Naive thymus-derived CD8-positive, alpha-beta T cell (primary cell): ENCODE results near the gene DLG1. TPM values are rescaled to one million over a fixed set of nuclear protein-coding genes. Genes with fewer than 3 reads are reported as not detected.
A peak's percentile ranks its signal among the peaks of the same experiment; 100 is the strongest.

Experiments used
- ATAC-seq, 2 donors: fragments of 150-1000 bp; cut with Tn5 transposase in 1 of 2; sonication (Bioruptor Pico), chemical (Tn5 transposase) in 1 of 2; 1 replicate in 1 of 2; 2 replicates in 1 of 2; pipeline ENCODE4 v1.10.0; 2021; ENCODE audit warnings: mild to moderate bottlenecking in 2 of 2, moderate library complexity in 2 of 2
- POLR2A ChIA-PET: fragments of 350-600 bp; sonication (Branson Sonifier 250); formaldehyde crosslinking; loops from one replicate; lab custom pipeline; 2021; ENCODE audit warnings: antibody characterized with exemption; lab: Charles Lee
- DNase-seq, 10 donors: peaks; one replicate each; pipeline versions ENCODE4 v3.0.0 to v3.0.0-alpha.2; 2020 to 2022
- H3K27ac Mint-ChIP-seq, 10 donors: one replicate each; pipeline ENCODE4 v1.8.0; 2020 to 2022; ENCODE audit warnings: mild to moderate bottlenecking in 10 of 10, mixed read lengths in 10 of 10, moderate library complexity in 4 of 10, inconsistent platforms in 1 of 10
- H3K27me3 Mint-ChIP-seq, 5 donors: one replicate each; pipeline ENCODE4 v1.8.0; 2021 to 2022; ENCODE audit warnings: mixed read lengths in 5 of 5
- H3K36me3 Mint-ChIP-seq, 3 donors: one replicate each; pipeline ENCODE4 v1.8.0; 2020 to 2022; ENCODE audit warnings: mixed read lengths in 3 of 3, mild to moderate bottlenecking in 2 of 3, inconsistent platforms in 1 of 3
- H3K4me1 Mint-ChIP-seq, 4 donors: one replicate each; pipeline ENCODE4 v1.8.0; 2021 to 2022; ENCODE audit warnings: mixed read lengths in 4 of 4
- H3K4me3 Mint-ChIP-seq, 10 donors: one replicate each; pipeline ENCODE4 v1.8.0; 2020 to 2022; ENCODE audit warnings: mild to moderate bottlenecking in 10 of 10, mixed read lengths in 10 of 10, moderate library complexity in 6 of 10, inconsistent platforms in 1 of 10
- H3K9me3 Mint-ChIP-seq, 9 donors: one replicate each; pipeline ENCODE4 v1.8.0; 2020 to 2022; ENCODE audit warnings: mixed read lengths in 9 of 9, mild to moderate bottlenecking in 3 of 9, inconsistent platforms in 1 of 9, moderate library complexity in 1 of 9
- polyA plus RNA-seq, 3 donors: library from polyadenylated mRNA; unstranded; fragments of 300-500 nt; fragmentation: Illumina TruSeq; gene quantifications; one replicate each; pipeline ENCODE4 v1.2.3, GENCODE V29; 2021
- total RNA-seq, 8 experiments: library from RNA in 2 of 8; stranded (reverse) in 2 of 8; gene quantifications; one replicate each; pipeline ENCODE4 v1.2.3 and lab custom pipeline; 2021 to 2026

Gene DLG1
- total RNA-seq (10 to 100 TPM; 86.5 to 87.1 TPM), polyA plus RNA-seq (10 to 100 TPM; 23.5 to 28.5 (median 25.8) TPM), total RNA-seq (lab: John Stamatoyannopoulos, UW) (89.6 to 110 (median 98.7) reads per million in 6 experiments)

DNA sequence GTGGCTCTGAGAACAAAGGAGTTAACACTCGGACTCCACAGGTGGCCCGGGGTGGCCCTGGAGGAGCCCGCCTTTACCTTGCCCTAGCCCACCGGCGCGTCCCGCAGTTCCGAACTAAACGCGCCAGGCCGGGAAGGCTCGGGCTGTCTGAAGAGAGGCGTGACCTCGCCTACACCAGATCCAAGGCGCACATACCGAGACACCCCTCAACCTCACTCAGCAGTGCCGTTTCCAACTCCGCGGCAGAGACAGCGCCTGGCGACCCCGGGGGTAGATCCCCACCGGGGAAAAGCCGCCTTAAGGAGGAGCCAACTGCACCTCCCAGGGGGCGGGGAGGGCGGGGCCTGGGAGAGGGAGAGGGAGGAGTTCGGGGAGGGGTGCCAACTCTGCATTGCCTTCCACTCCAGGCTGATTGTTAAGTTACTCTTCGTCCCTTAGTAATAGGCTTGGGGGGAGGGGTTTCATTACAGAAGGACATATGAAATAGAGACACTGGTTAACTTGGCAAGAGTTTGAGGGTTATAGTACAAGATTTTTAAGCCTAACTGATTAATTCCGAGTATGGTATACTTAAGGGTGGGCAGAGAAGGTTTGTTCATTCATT is at the start of gene DLG1:
Gene DLG1, minus strand, starts transcription at position 272 of the 604 bp plus-strand sequence. CDS start 1,408 bp downstream, outside the sequence.
- peak; percentile 57 to 58 for ATAC-seq

DNA sequence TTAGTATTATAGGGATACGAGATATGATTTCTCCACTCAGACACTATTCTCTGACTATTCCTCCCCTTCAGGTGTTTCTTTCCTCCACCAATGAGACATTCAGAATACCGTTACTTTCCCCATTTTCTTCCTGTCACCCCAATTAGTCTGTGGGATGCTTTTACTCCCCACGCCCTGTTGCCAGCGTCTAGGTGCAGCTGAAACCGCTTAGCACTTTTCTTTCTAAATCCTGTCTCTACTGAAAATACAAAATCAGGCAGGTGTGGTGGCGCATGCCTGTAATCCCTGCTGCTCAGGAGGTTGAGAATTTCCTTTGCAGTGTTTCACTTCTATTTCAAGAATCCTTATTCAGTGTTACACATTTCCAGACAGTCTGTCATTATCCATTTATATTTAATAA is 49.6 kb upstream of the DLG1 start:
- Mint-ChIP-seq H3K4me1 (no peaks in the 10 kb centered on the region), H3K4me3 (no peak overlapping the region), H3K27ac (no peak overlapping the region), H3K36me3 (no peaks in the 10 kb centered on the region), H3K9me3 (no peaks in the 10 kb centered on the region), H3K27me3 (peaks cover 0 to 5% (median 0%) of the 10 kb centered on the region in 5 donors)
- POLR2A ChIA-PET = no interaction called here
- ATAC-seq = no peak
- no peak for DNase-seq

More for the DNA sequence above, at the start of gene DLG1:
- Mint-ChIP-seq H3K27me3 (peaks cover 0 to 7% (median 0%) of the 10 kb centered on the region in 5 donors), H3K27ac (peak within 1 kb of the TSS; percentile 85 to 97 (median 94)), H3K36me3 (peaks cover 0 to 16% (median 0%) of the 10 kb centered on the region in 3 donors), H3K4me3 (peak within 1 kb of the TSS; percentile 84 to 97 (median 94)), H3K9me3 (no peaks in the 10 kb centered on the region), H3K4me1 (peaks cover 8 to 40% (median 26%) of the 10 kb centered on the region in 4 donors)
- POLR2A ChIA-PET = interaction anchor here (0.7 to 1.3 kb wide), 3 partner anchors 16 to 356 kb away, joined by 6 to 10 read pairs (median 9); partner anchors contain the start of gene NCBP2
- peak; percentile 39 to 87 (median 70) for DNase-seq

DNA sequence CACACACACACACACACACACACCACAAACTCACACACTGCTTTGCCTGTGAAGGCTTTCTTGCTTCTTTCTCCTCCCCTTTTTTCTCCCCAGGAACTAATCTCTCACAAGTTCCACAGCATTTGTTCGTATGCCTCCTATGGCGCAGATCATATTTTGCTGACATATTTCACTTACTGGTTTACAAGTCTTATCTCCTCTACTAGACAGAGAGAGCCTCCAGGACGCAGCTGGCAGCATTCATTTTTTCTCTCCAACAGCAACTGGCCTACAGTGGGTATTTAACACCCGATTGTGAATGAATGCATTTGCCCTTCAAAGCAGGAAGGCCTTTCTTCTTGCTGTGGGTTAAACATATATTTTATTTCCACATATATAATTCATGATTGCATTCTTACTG is 47.0 kb upstream of the DLG1 start:
- no peaks in the 10 kb centered on the region for H3K36me3 Mint-ChIP-seq
- no peak for ATAC-seq
- POLR2A ChIA-PET = no interaction called here
- no peak for DNase-seq
- no peak overlapping the region for H3K4me3 Mint-ChIP-seq
- H3K9me3 Mint-ChIP-seq = no peaks in the 10 kb centered on the region
- H3K27me3 Mint-ChIP-seq = peaks cover 0 to under 1% (median 0%) of the 10 kb centered on the region in 5 donors
- peaks cover 0 to under 1% (median 0%) of the 10 kb centered on the region in 4 donors for H3K4me1 Mint-ChIP-seq
- H3K27ac Mint-ChIP-seq = no peak overlapping the region

DNA sequence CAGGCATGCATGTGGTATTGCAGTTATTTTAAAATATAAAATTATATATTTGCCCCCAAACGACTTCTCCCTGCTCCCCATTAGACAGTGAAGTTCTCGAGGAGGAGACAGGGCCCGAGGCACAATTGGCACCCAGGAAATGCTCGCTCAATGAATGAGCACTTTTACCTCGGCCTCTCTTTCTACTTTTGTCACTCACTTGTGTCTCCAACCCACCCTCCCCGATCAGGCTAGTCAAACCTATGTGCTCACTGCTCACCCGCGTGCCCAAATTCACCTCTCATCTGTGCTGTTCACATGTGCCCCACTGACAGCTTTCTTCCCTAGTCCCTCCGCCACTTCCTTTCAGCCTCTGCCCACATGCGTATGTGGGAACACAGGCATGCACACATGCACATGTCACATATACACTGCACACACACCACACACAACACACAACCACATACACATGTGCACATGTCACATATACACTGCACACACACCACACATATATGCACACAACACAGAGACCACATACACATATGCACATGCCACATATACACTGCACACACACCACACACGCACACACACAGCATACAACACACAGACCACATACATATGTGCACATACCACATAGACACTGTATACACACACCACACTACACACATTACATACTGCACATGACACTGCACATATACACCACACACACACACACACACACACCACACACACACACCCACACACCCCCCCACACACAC is 46.3 kb upstream of the DLG1 start:
- ATAC-seq (no peak), DNase-seq (no peak)
- peaks cover 0 to 3% (median 0%) of the 10 kb centered on the region in 4 donors for H3K4me1 Mint-ChIP-seq
- POLR2A ChIA-PET = no interaction called here
- no peaks in the 10 kb centered on the region for H3K9me3 Mint-ChIP-seq
- no peak overlapping the region for H3K27ac Mint-ChIP-seq
- no peaks in the 10 kb centered on the region for H3K36me3 Mint-ChIP-seq
- no peaks in the 10 kb centered on the region for H3K27me3 Mint-ChIP-seq
- H3K4me3 Mint-ChIP-seq = no peak overlapping the region

GRCh38 chr3:197343656-197344408 is 45.4 kb upstream of the DLG1 start:
- Mint-ChIP-seq H3K27ac (no peak overlapping the region), H3K36me3 (no peaks in the 10 kb centered on the region), H3K4me3 (no peak overlapping the region), H3K27me3 (no peaks in the 10 kb centered on the region), H3K9me3 (no peaks in the 10 kb centered on the region), H3K4me1 (peaks cover 0 to 3% (median 0%) of the 10 kb centered on the region in 4 donors)
- ATAC-seq (no peak), DNase-seq (no peak)
- POLR2A ChIA-PET = no interaction called here

DNA sequence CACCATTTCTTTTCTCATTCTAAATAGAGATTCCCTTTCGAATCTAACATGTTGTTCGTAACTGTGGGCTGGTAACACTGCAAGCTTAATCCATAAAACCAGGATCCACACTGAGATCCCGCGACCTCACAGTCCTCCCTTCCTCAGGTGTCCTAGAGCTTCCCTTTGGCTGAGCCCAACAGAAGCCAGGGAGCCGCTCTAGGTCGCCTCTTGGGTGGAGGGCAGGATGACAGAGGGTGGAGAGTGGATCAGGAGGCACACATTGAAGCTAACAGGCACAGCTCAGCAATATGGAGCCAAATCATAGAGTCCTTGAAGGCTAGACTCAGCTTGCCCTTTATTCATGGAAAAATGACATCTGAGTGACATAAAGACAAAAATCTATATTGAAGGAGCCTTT is 44.7 kb upstream of the DLG1 start:
- Mint-ChIP-seq H3K4me1 (peaks cover 0 to 3% (median 0%) of the 10 kb centered on the region in 4 donors), H3K9me3 (no peaks in the 10 kb centered on the region), H3K27ac (no peak overlapping the region), H3K36me3 (no peaks in the 10 kb centered on the region), H3K27me3 (no peaks in the 10 kb centered on the region), H3K4me3 (no peak overlapping the region)
- DNase-seq = no peak
- POLR2A ChIA-PET = no interaction called here
- ATAC-seq = no peak

- Mint-ChIP-seq H3K4me3 (no peak overlapping the region), H3K27me3 (no peaks in the 10 kb centered on the region), H3K9me3 (no peaks in the 10 kb centered on the region), H3K4me1 (peaks cover 0 to 3% (median 0%) of the 10 kb centered on the region in 4 donors), H3K27ac (no peak overlapping the region), H3K36me3 (no peaks in the 10 kb centered on the region)
- DNase-seq (no peak), ATAC-seq (no peak)
- POLR2A ChIA-PET = no interaction called here
These were observed 42.1 kb upstream of the DLG1 start for GRCh38 chr3:197340521-197340871.

DNA sequence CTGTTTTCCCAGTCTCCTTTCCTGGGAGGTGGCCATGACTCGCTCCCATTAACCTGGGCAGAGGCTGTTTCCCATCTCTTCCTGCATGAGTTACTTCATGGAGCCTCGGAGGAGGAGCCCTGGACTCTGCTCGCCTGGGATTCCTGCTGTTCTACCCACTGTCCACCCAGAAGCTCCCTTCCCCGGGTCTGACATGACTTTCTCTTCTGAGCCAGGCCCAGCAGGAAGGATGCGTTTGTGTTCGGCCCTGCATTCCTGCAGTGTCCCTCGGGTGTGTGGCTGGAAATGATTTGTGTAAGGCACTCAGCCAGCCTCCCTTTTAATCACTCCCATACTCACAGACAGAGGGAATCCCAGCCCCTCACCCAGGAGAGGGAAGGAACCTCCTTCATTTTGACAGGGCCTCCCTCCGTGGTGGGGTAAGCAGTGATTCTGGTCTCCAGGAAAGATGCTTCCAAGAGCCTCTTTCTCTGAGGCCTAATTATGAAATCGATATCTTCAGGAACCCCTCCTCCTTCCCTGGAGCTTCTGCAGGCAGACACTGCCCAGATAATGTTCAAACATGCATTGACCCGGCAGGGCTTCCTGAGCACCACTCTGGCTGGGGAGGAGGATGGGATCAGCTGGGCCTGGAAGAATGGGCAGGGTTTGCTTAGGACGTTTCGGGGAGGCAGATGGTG is 41.6 kb upstream of the DLG1 start:
- H3K27ac Mint-ChIP-seq = peak overlapping the region in 1 of 10 donors; percentile 25
- H3K4me3 Mint-ChIP-seq = no peak overlapping the region
- POLR2A ChIA-PET = no interaction called here
- ATAC-seq (no peak), DNase-seq (no peak)
- H3K4me1 Mint-ChIP-seq = peaks cover 0 to 3% (median 0%) of the 10 kb centered on the region in 4 donors
- no peaks in the 10 kb centered on the region for H3K36me3 Mint-ChIP-seq
- no peaks in the 10 kb centered on the region for H3K9me3 Mint-ChIP-seq
- no peaks in the 10 kb centered on the region for H3K27me3 Mint-ChIP-seq

DNA sequence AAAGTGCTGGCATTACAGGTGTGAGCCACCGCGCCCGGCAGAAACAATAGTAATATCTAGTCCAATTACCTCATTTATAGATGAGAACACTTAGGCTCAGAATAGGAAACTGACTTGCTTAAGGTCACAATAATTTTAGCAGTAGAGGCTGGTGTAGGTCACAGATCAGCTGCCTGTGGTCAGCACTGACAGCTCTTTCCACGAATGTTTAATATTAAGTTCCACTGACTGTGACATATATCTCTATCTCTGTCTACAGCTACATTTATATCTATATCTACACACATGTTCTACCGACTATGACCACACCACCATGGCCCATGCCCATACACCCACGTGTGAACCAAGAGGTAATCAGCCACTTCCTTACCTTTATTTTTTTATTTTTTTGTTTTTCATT is 40.2 kb upstream of the DLG1 start:
- ATAC-seq (no peak), DNase-seq (no peak)
- Mint-ChIP-seq H3K27me3 (no peaks in the 10 kb centered on the region), H3K4me3 (no peak overlapping the region), H3K4me1 (peaks cover 0 to 3% (median 0%) of the 10 kb centered on the region in 4 donors), H3K9me3 (no peaks in the 10 kb centered on the region), H3K27ac (no peak overlapping the region), H3K36me3 (no peaks in the 10 kb centered on the region)
- POLR2A ChIA-PET = interaction anchor here (0.7 kb wide), 1 partner anchor 278 kb away, joined by 5 read pairs; no protein-coding TSS in a partner anchor

DNA sequence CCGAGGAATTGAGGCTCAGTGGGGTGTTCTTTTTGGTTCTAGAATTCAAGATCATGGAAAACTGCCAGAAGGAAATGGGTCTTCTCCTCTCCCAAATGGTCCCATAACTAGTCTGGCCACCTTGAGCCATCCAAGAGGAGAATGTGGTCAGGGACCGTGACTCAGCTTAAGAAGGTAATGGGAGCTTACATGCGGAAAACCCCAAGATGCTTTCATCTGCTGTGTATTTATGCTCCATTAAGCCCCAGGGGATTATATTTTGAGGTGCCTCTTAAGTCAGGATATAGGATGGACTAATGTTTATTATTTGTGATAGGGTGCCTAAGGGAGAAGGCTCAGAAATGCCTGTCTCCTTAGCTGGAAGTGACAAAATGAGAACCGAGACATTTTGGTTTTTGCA is 39.2 kb upstream of the DLG1 start:
- Mint-ChIP-seq H3K9me3 (no peaks in the 10 kb centered on the region), H3K27me3 (peaks cover 0 to 1% (median 0%) of the 10 kb centered on the region in 5 donors), H3K4me1 (peaks cover 0 to 3% (median 0%) of the 10 kb centered on the region in 4 donors), H3K27ac (no peak overlapping the region), H3K36me3 (no peaks in the 10 kb centered on the region), H3K4me3 (no peak overlapping the region)
- ATAC-seq = no peak
- no peak for DNase-seq
- POLR2A ChIA-PET = no interaction called here

- peaks cover 0 to 3% (median 0%) of the 10 kb centered on the region in 4 donors for H3K4me1 Mint-ChIP-seq
- H3K27ac Mint-ChIP-seq = no peak overlapping the region
- no peak overlapping the region for H3K4me3 Mint-ChIP-seq
- ATAC-seq (no peak), DNase-seq (no peak)
- peaks cover 0 to 2% (median 0%) of the 10 kb centered on the region in 5 donors for H3K27me3 Mint-ChIP-seq
- no peaks in the 10 kb centered on the region for H3K9me3 Mint-ChIP-seq
- no peaks in the 10 kb centered on the region for H3K36me3 Mint-ChIP-seq
- POLR2A ChIA-PET = no interaction called here
These were observed 38.8 kb upstream of the DLG1 start for GRCh38 chr3:197337214-197337613.

GRCh38 chr3:197336348-197336747 is 37.9 kb upstream of the DLG1 start:
- Mint-ChIP-seq H3K27me3 (peaks cover 1 to 10% (median 4%) of the 10 kb centered on the region in 5 donors), H3K9me3 (no peaks in the 10 kb centered on the region)
- no peak for ATAC-seq

More at GRCh38 chr3:197336348-197336747, 37.9 kb upstream of the DLG1 start:
- Mint-ChIP-seq H3K36me3 (no peaks in the 10 kb centered on the region), H3K4me3 (no peak overlapping the region), H3K4me1 (peaks cover 0 to 3% (median 0%) of the 10 kb centered on the region in 4 donors), H3K27ac (no peak overlapping the region)
- DNase-seq = no peak
- POLR2A ChIA-PET = no interaction called here
